ENCODE measurements around the gene HEXA.

GRCh38 chr15:72402726-72403125 lies 26.9 kb upstream of the HEXA start:
- TF ChIP-seq CTCF (tag by site-specific recombination; IDR thresholded peaks at IDR 0.05), result no peak
- no peak for TF ChIP-seq ATF2 (tag by site-specific recombination; IDR thresholded peaks at IDR 0.05; ENCODE audit: low read depth)
- no peak for TF ChIP-seq ZNF639 (tag by site-specific recombination; IDR thresholded peaks at IDR 0.05)
- TF ChIP-seq, protein P1, sequence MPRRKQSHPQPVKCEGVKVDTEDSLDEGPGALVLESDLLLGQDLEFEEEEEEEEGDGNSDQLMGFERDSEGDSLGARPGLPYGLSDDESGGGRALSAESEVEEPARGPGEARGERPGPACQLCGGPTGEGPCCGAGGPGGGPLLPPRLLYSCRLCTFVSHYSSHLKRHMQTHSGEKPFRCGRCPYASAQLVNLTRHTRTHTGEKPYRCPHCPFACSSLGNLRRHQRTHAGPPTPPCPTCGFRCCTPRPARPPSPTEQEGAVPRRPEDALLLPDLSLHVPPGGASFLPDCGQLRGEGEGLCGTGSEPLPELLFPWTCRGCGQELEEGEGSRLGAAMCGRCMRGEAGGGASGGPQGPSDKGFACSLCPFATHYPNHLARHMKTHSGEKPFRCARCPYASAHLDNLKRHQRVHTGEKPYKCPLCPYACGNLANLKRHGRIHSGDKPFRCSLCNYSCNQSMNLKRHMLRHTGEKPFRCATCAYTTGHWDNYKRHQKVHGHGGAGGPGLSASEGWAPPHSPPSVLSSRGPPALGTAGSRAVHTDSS (tag by site-specific recombination; IDR thresholded peaks at IDR 0.05), result no peak
- no peak for TF ChIP-seq IKZF3 (tag by site-specific recombination; IDR thresholded peaks at IDR 0.05)
- no peak for TF ChIP-seq ZNF354C (tag by site-specific recombination; IDR thresholded peaks at IDR 0.05; ENCODE audit: borderline replicate concordance, low read depth)
- no peak for TF ChIP-seq KLF9 (tag by site-specific recombination; IDR thresholded peaks at IDR 0.05; ENCODE audit: low read depth)

All from HEK293 (cell line).